H1 (cell line): ENCODE results near the gene MACF1. TPM values are rescaled to one million over a fixed set of nuclear protein-coding genes. Genes with fewer than 3 reads are reported as not detected.

ENCODE experiments used
- CTCF ChIA-PET: fragments of 300-600 bp; sonication (Branson Sonifier 250); formaldehyde crosslinking; loops from one replicate; lab custom pipeline; 2021; ENCODE audit not compliant: partially characterized antibody; lab: Charles Lee
- POLR2A ChIA-PET: fragments of 300-600 bp; sonication (Branson Sonifier 250); formaldehyde crosslinking; loops from one replicate; lab custom pipeline; 2021; ENCODE audit warnings: inconsistent platforms; ENCODE audit not compliant: partially characterized antibody; lab: Charles Lee
- DNase-seq, 2 experiments: peaks; one replicate each; pipeline versions ENCODE4 v3.0.0 to v3.0.0-alpha.2; 2010 to 2022; ENCODE audit warnings: low spot score in 2 of 2, low read depth in 1 of 2, mixed read lengths in 1 of 2
- FAIRE-seq: peaks from 2 replicates; lab custom pipeline; 2011; peaks lifted over from hg19 to GRCh38; lab: Jason Lieb, UNC
- H2AFZ ChIP-seq: 2 replicates; pipeline ENCODE4 v1.8.1; 2012; ENCODE audit warnings: low read length, inconsistent platforms
- H2AK5ac ChIP-seq: 2 replicates; pipeline ENCODE4 v1.6.1; 2013; ENCODE audit warnings: low read depth, low read length
- H2BK120ac ChIP-seq: replicated peaks from 2 replicates; pipeline ENCODE3; 2013; ENCODE audit warnings: low read depth, low read length, inconsistent platforms
- H2BK12ac ChIP-seq: 2 replicates; pipeline ENCODE4 v1.6.1; 2013; ENCODE audit warnings: low read depth, low read length
- H2BK15ac ChIP-seq: 2 replicates; pipeline ENCODE4 v1.6.1; 2013; ENCODE audit warnings: low read length
- H2BK20ac ChIP-seq: 2 replicates; pipeline ENCODE4 v1.6.1; 2013; ENCODE audit warnings: low read length
- H2BK5ac ChIP-seq: 2 replicates; pipeline ENCODE4 v1.6.1; 2013; ENCODE audit warnings: low read depth, low read length
- H3K14ac ChIP-seq: 2 replicates; pipeline ENCODE4 v1.6.1; 2013; ENCODE audit warnings: inconsistent platforms; ENCODE audit not compliant: insufficient read length
- H3K18ac ChIP-seq: 2 replicates; pipeline ENCODE4 v1.6.1; 2013; ENCODE audit warnings: low read length; ENCODE audit errors: extremely low read depth
- H3K23ac ChIP-seq: 2 replicates; pipeline ENCODE4 v1.6.1; 2013; ENCODE audit warnings: inconsistent platforms; ENCODE audit not compliant: insufficient read length
- H3K23me2 ChIP-seq: 2 replicates; pipeline ENCODE4 v1.6.1; 2013; ENCODE audit warnings: low read depth, low read length
- H3K27ac ChIP-seq: 2 replicates; pipeline ENCODE4 v1.6.1; 2011; ENCODE audit warnings: low read depth, low read length, inconsistent platforms
- H3K27me3 ChIP-seq, 4 experiments: replicated peaks in 1 of 4; 1 replicate in 1 of 4; 2 replicates in 3 of 4; pipeline versions ENCODE4 v1.6.1 to v1.8.1; 2011 to 2013; ENCODE audit warnings: low read length in 3 of 4, mild to moderate bottlenecking in 3 of 4, inconsistent platforms in 2 of 4, mixed read lengths in 2 of 4, moderate library complexity in 1 of 4; ENCODE audit not compliant: control insufficient read depth in 3 of 4, insufficient read depth in 3 of 4; ENCODE audit errors: extremely low read depth in 1 of 4
- H3K36me3 ChIP-seq, 4 experiments: 2 replicates each; pipeline versions ENCODE4 v1.6.1 to v1.8.1; 2011 to 2013; ENCODE audit warnings: mild to moderate bottlenecking in 4 of 4, low read length in 3 of 4, moderate library complexity in 2 of 4, control low read depth in 1 of 4, inconsistent platforms in 1 of 4; ENCODE audit not compliant: insufficient read depth in 4 of 4, control insufficient read depth in 2 of 4
- H3K4ac ChIP-seq: replicated peaks from 2 replicates; pipeline ENCODE3; 2013; ENCODE audit warnings: low read length, low read depth, mixed read lengths, inconsistent platforms; ENCODE audit not compliant: insufficient read length
- H3K4me1 ChIP-seq, 4 experiments: replicated peaks in 1 of 4; 1 replicate in 1 of 4; 2 replicates in 3 of 4; pipeline versions ENCODE4 v1.6.1 to v1.8.1; 2011 to 2013; ENCODE audit warnings: low read length in 3 of 4, inconsistent platforms in 2 of 4, mixed read lengths in 1 of 4; ENCODE audit not compliant: insufficient read depth in 4 of 4, control insufficient read depth in 3 of 4
- H3K4me2 ChIP-seq, 2 experiments: 2 replicates each; pipeline versions ENCODE4 v1.6.1 to v1.8.1; 2011 to 2013; ENCODE audit warnings: low read depth in 2 of 2, low read length in 2 of 2, control low read depth in 1 of 2, inconsistent platforms in 1 of 2, mild to moderate bottlenecking in 1 of 2; ENCODE audit not compliant: insufficient read depth in 1 of 2
- H3K4me3 ChIP-seq, 4 experiments: fragments of 200-600, 300-600 bp in 1 of 4; sonication (generic), shearing (Covaris generic), sonication (Bioruptor Twin) in 1 of 4; 2 replicates each; pipeline versions ENCODE4 v1.5.1 to v1.8.1; 2011 to 2016; ENCODE audit warnings: low read length in 4 of 4, low read depth in 3 of 4, control low read depth in 2 of 4, inconsistent platforms in 2 of 4, mild to moderate bottlenecking in 2 of 4, mixed read lengths in 1 of 4, moderate library complexity in 1 of 4; ENCODE audit not compliant: insufficient read depth in 2 of 4; ENCODE audit errors: extremely low read depth in 1 of 4
- H3K56ac ChIP-seq: replicated peaks from 2 replicates; pipeline ENCODE3; 2013; ENCODE audit warnings: low read depth, mild to moderate bottlenecking, mixed read lengths, low read length, inconsistent platforms; ENCODE audit not compliant: insufficient read length
- H3K79me1 ChIP-seq: 2 replicates; pipeline ENCODE4 v1.6.1; 2013; ENCODE audit warnings: low read depth, low read length, control low read depth
- H3K79me2 ChIP-seq, 2 experiments: 2 replicates each; pipeline versions ENCODE4 v1.6.1 to v1.8.1; 2012 to 2013; ENCODE audit warnings: low read length in 2 of 2, mild to moderate bottlenecking in 2 of 2, inconsistent platforms in 1 of 2; ENCODE audit not compliant: insufficient read depth in 2 of 2, control insufficient read depth in 1 of 2
- H3K9ac ChIP-seq, 4 experiments: replicated peaks in 1 of 4; 1 replicate in 1 of 4; 2 replicates in 3 of 4; pipeline versions ENCODE4 v1.6.1 to v1.8.1; 2011 to 2013; ENCODE audit warnings: low read depth in 3 of 4, low read length in 3 of 4, control low read depth in 2 of 4, mild to moderate bottlenecking in 2 of 4, moderate library complexity in 2 of 4, inconsistent platforms in 1 of 4; ENCODE audit errors: extremely low read depth in 1 of 4
- H3K9me3 ChIP-seq, 2 experiments: 2 replicates each; pipeline versions ENCODE4 v1.6.1 to v1.8.1; 2012 to 2013; ENCODE audit warnings: mild to moderate bottlenecking in 2 of 2, moderate library complexity in 2 of 2, control low read depth in 1 of 2, inconsistent platforms in 1 of 2, low read depth in 1 of 2, low read length in 1 of 2, mixed read lengths in 1 of 2; ENCODE audit not compliant: insufficient read depth in 2 of 2
- H4K20me1 ChIP-seq, 2 experiments: replicated peaks in 1 of 2; 2 replicates each; pipeline versions ENCODE3 to v1.8.1; 2011 to 2013; ENCODE audit warnings: inconsistent platforms in 2 of 2, low read length in 2 of 2, mild to moderate bottlenecking in 1 of 2; ENCODE audit not compliant: insufficient read depth in 2 of 2, control insufficient read depth in 1 of 2
- H4K5ac ChIP-seq: 2 replicates; pipeline ENCODE4 v1.6.1; 2013; ENCODE audit warnings: low read length, low read depth, mixed read lengths, inconsistent platforms; ENCODE audit not compliant: insufficient read length
- H4K8ac ChIP-seq: 2 replicates; pipeline ENCODE4 v1.8.0; 2013; ENCODE audit warnings: mild to moderate bottlenecking, moderate library complexity, low read length, inconsistent platforms; ENCODE audit not compliant: insufficient read depth; ENCODE audit errors: extremely low read depth
- H4K91ac ChIP-seq: replicated peaks from 2 replicates; pipeline ENCODE3; 2013; ENCODE audit warnings: low read length, mixed read lengths, inconsistent platforms; ENCODE audit not compliant: insufficient read length
- RXRA ChIP-seq: IDR thresholded peaks from 2 replicates; pipeline ENCODE4 v1.6.1; 2011; ENCODE audit warnings: low read depth, mild to moderate bottlenecking, low read length, moderate library complexity; ENCODE audit not compliant: insufficient read depth
- ZNF274 ChIP-seq: IDR thresholded peaks from 2 replicates; pipeline ENCODE4 v1.7.0; 2012; ENCODE audit warnings: low read length, borderline replicate concordance; ENCODE audit errors: extremely low read depth
- WGBS, 2 experiments: shearing (Covaris generic) in 1 of 2; methylation state at CpG; one replicate each; pipeline versions ENCODE4 v1.1.6 to v1.1.7; 2013 to 2015; ENCODE audit warnings: low lambda C conversion rate in 2 of 2, mixed read lengths in 2 of 2, inconsistent platforms in 1 of 2, low coverage in 1 of 2, missing lambda C conversion rate in 1 of 2; ENCODE audit not compliant: insufficient replicate concordance in 2 of 2, insufficient coverage in 1 of 2, insufficient read length in 1 of 2; ENCODE audit errors: extremely low coverage in 1 of 2, missing lambda C conversion rate in 1 of 2; 5-methylcytosine and 5-hydroxymethylcytosine counted together
- polyA plus RNA-seq, 7 experiments: library from polyadenylated mRNA; depleted of rRNA in 3 of 7; stranded (reverse) in 5 of 7; unstranded in 2 of 7; fragments of >200 nt in 5 of 7; fragments of 200-250 nt in 2 of 7; gene quantifications; 1 replicate in 5 of 7; 2 replicates in 1 of 7; 4 replicates in 1 of 7; pipeline versions ENCODE4 v1.2.1 to v1.2.3, GENCODE V29; 2011 to 2013; ENCODE audit warnings: missing spikeins in 2 of 7, mixed read lengths in 2 of 7
- total RNA-seq: library from RNA; stranded (reverse); fragmentation: NEBNext Ultra II Directional; extraction: Animal tissue kit (Norgen Biotek cat#: 25700); gene quantifications from 2 replicates; pipeline ENCODE4 v1.2.1, GENCODE V29; 2021

Gene MACF1
- total and polyA plus RNA-seq, 2 of the 8 experiments (the other 6 are each of a cell fraction or from before 2014, with no cell fraction given) = 59.8 to 285 TPM

- DNase-seq (peak in 1 of 2 experiments; percentile 14), FAIRE-seq (no peak)
- Histone ChIP-seq H4K5ac (no peak overlapping the region), H2BK120ac (no peak overlapping the region), H3K4me1 (peaks cover 4 to 6% (median 6%) of the 10 kb centered on the region in 4 experiments; a peak in 6 of 7 replicates), H2AFZ (no peak overlapping the region), H2BK15ac (no peak overlapping the region), H3K4ac (no peak overlapping the region), H3K36me3 (no peaks in the 10 kb centered on the region), H4K91ac (no peak overlapping the region), H3K18ac (no peak overlapping the region), H3K79me1 (peaks cover 4% of the 10 kb centered on the region), H3K27ac (no peak overlapping the region), H2BK5ac (no peak overlapping the region), H4K20me1 (peaks cover 3 to 8% of the 10 kb centered on the region in 2 experiments), H3K79me2 (peaks cover 6 to 84% of the 10 kb centered on the region in 2 experiments), H3K23ac (no peak overlapping the region), H3K9me3 (no peaks in the 10 kb centered on the region), H4K8ac (no peak overlapping the region), H3K4me3 (no peak overlapping the region), H2AK5ac (no peak overlapping the region), H2BK20ac (no peak overlapping the region), H3K9ac (no peak overlapping the region), H3K27me3 (no peaks in the 10 kb centered on the region), H3K56ac (no peak overlapping the region), H3K23me2 (no peaks in the 10 kb centered on the region), H3K4me2 (no peak overlapping the region), H2BK12ac (no peak overlapping the region), H3K14ac (no peak overlapping the region)
- WGBS, 2 experiments = 92% methylated on average over 1 of the region's 1 CpG; no CpG with 5 or more reads in 1 of the 2 experiments
- TF ChIP-seq ZNF274 (no peak), RXRA (no peak)
- CTCF ChIA-PET = interaction anchor here (0.6 to 7.2 kb wide), 11 partner anchors 8 to 1047 kb away, joined by 3 to 78 read pairs (median 3); no protein-coding TSS in a partner anchor
- POLR2A ChIA-PET = interaction anchor here (1.0 to 1.5 kb wide), 3 partner anchors 10 to 16 kb away, joined by 3 read pairs; no protein-coding TSS in a partner anchor
These were observed 4.9 kb upstream of the MACF1 start for GRCh38 chr1:39199593-39199992.
